Endothelial cell of umbilical vein (primary cell): ENCODE data around the gene COL23A1. TPM values are rescaled to one million over a fixed set of nuclear protein-coding genes. Genes with fewer than 3 reads are reported as not detected.
"Not testable (repeated sequence)": the region's sequence is repeated elsewhere in the genome, so short reads cannot be mapped to it uniquely, and the experiment has no call there.

Experiments
- BruUV-seq: library from RNA; stranded (reverse); fragments of 400-500 nt; replicated peaks from 2 replicates; lab custom pipeline; 2021; lab: Mats Ljungman, UMichigan
- CTCF ChIA-PET: fragments of 300-600, 350-600 bp; sonication (Branson Sonifier 250); formaldehyde crosslinking; loops from one replicate; lab custom pipeline; 2021; ENCODE audit warnings: antibody characterized with exemption, inconsistent platforms; lab: Charles Lee
- POLR2A ChIA-PET: fragments of 300-600, 350-600 bp; sonication (Branson Sonifier 250); formaldehyde crosslinking; loops from one replicate; lab custom pipeline; 2021; ENCODE audit warnings: antibody characterized with exemption, inconsistent platforms; lab: Charles Lee
- DNase-seq: peaks from one replicate; pipeline ENCODE4 v3.0.0-alpha.2; 2011; ENCODE audit warnings: low read depth, low spot score
- FAIRE-seq: peaks from 2 replicates; lab custom pipeline; 2011; peaks lifted over from hg19 to GRCh38; lab: Jason Lieb, UNC
- H2AFZ ChIP-seq: 2 replicates; pipeline ENCODE4 v1.6.0; 2012; ENCODE audit warnings: low read depth, low read length, control low read depth, inconsistent platforms
- H3K27ac ChIP-seq: 2 replicates; pipeline ENCODE4 v1.5.1; 2011; ENCODE audit warnings: low read depth, mild to moderate bottlenecking, control low read depth, low read length, moderate library complexity; ENCODE audit not compliant: insufficient read depth
- H3K27me3 ChIP-seq, 2 experiments: 2 replicates each; pipeline versions ENCODE4 v1.6.0 to v1.6.1; 2011; ENCODE audit warnings: low read length in 2 of 2, mixed read lengths in 1 of 2; ENCODE audit not compliant: control insufficient read depth in 2 of 2, insufficient read depth in 2 of 2
- H3K36me3 ChIP-seq, 2 experiments: 2 replicates in 1 of 2; 3 replicates in 1 of 2; pipeline ENCODE4 v1.5.1; 2011; ENCODE audit warnings: low read length in 2 of 2, mild to moderate bottlenecking in 1 of 2, moderate library complexity in 1 of 2; ENCODE audit not compliant: control insufficient read depth in 2 of 2, insufficient read depth in 2 of 2; ENCODE audit errors: extremely low read depth in 1 of 2
- H3K4me1 ChIP-seq: 3 replicates; pipeline ENCODE4 v1.5.1; 2011; ENCODE audit warnings: mild to moderate bottlenecking, low read length; ENCODE audit not compliant: control insufficient read depth, insufficient read depth; ENCODE audit errors: extremely low read depth
- H3K4me2 ChIP-seq: 2 replicates; pipeline ENCODE4 v1.6.1; 2011; ENCODE audit warnings: low read length, control low read depth, mixed read lengths; ENCODE audit not compliant: insufficient read depth
- H3K4me3 ChIP-seq, 3 experiments: fragments of 200-600 bp in 1 of 3; sonication (generic), shearing (Covaris generic) in 1 of 3; replicated peaks in 1 of 3; 2 replicates each; pipeline ENCODE4 v1.5.1; 2011 to 2016; ENCODE audit warnings: control low read depth in 3 of 3, low read length in 3 of 3, mild to moderate bottlenecking in 2 of 3, inconsistent platforms in 1 of 3, low read depth in 1 of 3, moderate library complexity in 1 of 3; ENCODE audit not compliant: insufficient read depth in 1 of 3
- H3K79me2 ChIP-seq: 2 replicates; pipeline ENCODE4 v1.6.0; 2012; ENCODE audit warnings: low read length, inconsistent platforms; ENCODE audit not compliant: control insufficient read depth, insufficient read depth
- H3K9ac ChIP-seq: replicated peaks from 2 replicates; pipeline ENCODE3; 2011; ENCODE audit warnings: low read length, control low read depth; ENCODE audit not compliant: insufficient read depth; ENCODE audit errors: extremely low read depth
- H3K9me1 ChIP-seq: replicated peaks from 3 replicates; pipeline ENCODE4 v1.6.0; 2011; ENCODE audit warnings: mild to moderate bottlenecking, low read length; ENCODE audit not compliant: control insufficient read depth, insufficient read depth; ENCODE audit errors: extremely low read depth
- H3K9me3 ChIP-seq: replicated peaks from 2 replicates; pipeline ENCODE4 v1.5.1; 2012; ENCODE audit warnings: low read length, inconsistent platforms; ENCODE audit not compliant: control insufficient read depth, insufficient read depth
- H4K20me1 ChIP-seq: replicated peaks from 2 replicates; pipeline ENCODE3; 2011; ENCODE audit warnings: mild to moderate bottlenecking, low read length; ENCODE audit not compliant: control insufficient read depth, insufficient read depth; ENCODE audit errors: extremely low read depth
- EZH2 ChIP-seq: IDR thresholded peaks from 2 replicates; pipeline ENCODE4 v1.6.1; 2012; ENCODE audit warnings: borderline replicate concordance, low read depth, mild to moderate bottlenecking, moderate library complexity, low read length, inconsistent platforms; ENCODE audit not compliant: severe bottlenecking
- JUN ChIP-seq: IDR thresholded peaks from 2 replicates; pipeline ENCODE4 v1.6.1; 2011; ENCODE audit warnings: borderline replicate concordance, low read depth; ENCODE audit not compliant: insufficient read length, insufficient read depth
- dilution Hi-C: fragments of 300-500 bp; cut with MboI; formaldehyde crosslinking; loops from one replicate; pipeline ENCODE4 v1.15.0; 2019; ENCODE audit warnings: low sequenced_read_pairs; ENCODE audit not compliant: extremely low pct_ligation_motif_present
- intact Hi-C: fragments of 100-400 bp; cut with micrococcal nuclease; formaldehyde crosslinking; loops from one replicate; pipeline ENCODE4 v1.10.0; 2022
- polyA plus RNA-seq, 4 experiments: library from polyadenylated mRNA; depleted of rRNA in 3 of 4; stranded (reverse) in 3 of 4; unstranded in 1 of 4; fragments of >200 nt; gene quantifications; 2 replicates each; pipeline versions ENCODE4 v1.2.1 to v1.2.3, GENCODE V29; 2011 to 2012; ENCODE audit warnings: missing spikeins in 1 of 4
- total RNA-seq: library from RNA; stranded (reverse); gene quantifications from 2 replicates; pipeline ENCODE4 v1.2.3, GENCODE V29; 2021
- TF ChIP-seq, protein P1 (sequence below): IDR thresholded peaks from 2 replicates; pipeline ENCODE4 v1.6.1; 2011; ENCODE audit not compliant: insufficient read depth, insufficient read length

COL23A1 gene
- total and polyA plus RNA-seq, 2 donors (not counting 3 experiments of a cell fraction or from before 2014, with no cell fraction given): not detected

DNA sequence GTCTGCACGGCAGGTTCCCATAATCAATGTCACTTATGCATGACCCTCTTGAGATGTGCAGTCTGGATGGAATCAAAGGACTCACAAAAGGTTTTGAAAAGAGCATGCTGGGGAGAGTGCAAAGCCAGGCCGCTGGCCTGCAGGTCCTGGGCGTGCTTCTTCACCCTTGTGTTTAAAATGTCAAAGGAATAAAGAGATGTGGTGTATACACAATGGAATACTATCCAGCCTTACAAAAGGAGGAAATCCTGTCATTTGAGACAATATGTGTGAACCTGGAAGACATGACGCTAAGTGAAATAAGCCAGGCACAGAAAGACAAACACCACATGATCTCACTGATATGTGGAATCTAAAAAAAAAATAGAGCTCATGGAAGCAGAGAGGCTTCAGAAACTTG is 220.1 kb downstream of the COL23A1 start:
- Histone ChIP-seq H3K9ac (no peak overlapping the region), H4K20me1 (no peaks in the 10 kb centered on the region), H3K36me3 (no peaks in the 10 kb centered on the region), H3K27ac (no peak overlapping the region), H3K4me1 (no peaks in the 10 kb centered on the region), H3K4me3 (no peak overlapping the region), H3K4me2 (no peak overlapping the region), H2AFZ (no peak overlapping the region), H3K9me3 (no peaks in the 10 kb centered on the region), H3K27me3 (no peaks in the 10 kb centered on the region), H3K9me1 (no peaks in the 10 kb centered on the region), H3K79me2 (no peaks in the 10 kb centered on the region)
- dilution Hi-C loops (no loop called here), intact Hi-C loops (no loop called here)
- FAIRE-seq: no peak
- DNase-seq: no peak
- no TSS peak for BruUV-seq
- TF ChIP-seq EZH2 (no peak), JUN (no peak)
- TF ChIP-seq, protein P1, sequence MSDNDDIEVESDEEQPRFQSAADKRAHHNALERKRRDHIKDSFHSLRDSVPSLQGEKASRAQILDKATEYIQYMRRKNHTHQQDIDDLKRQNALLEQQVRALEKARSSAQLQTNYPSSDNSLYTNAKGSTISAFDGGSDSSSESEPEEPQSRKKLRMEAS: no peak
- ChIA-PET POLR2A (no interaction called here), CTCF (no interaction called here)

DNA sequence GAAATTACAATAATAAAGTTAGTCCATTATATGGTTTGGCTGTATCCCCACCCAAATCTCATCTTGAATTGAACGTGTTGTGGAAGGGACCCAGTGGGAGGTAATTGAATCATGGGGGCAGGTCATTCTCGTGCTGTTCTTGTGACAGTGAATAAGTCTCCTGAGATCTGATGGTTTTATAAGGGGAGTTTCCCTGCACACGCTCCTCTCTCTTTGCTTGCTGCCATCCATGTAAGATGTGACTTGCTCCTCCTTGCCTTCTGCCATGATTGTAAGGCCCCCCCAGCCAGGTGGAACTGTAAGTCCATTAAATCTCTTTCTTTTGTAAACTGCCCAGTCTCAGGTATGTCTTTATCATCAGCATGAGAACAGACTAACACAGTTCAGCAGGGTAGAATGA is 220.7 kb downstream of the COL23A1 start:
- intact Hi-C loops, H4K20me1 ChIP-seq, H3K9me3 ChIP-seq, H3K36me3 ChIP-seq, DNase-seq, dilution Hi-C loops, H3K4me1 ChIP-seq, H3K4me2 ChIP-seq, H3K79me2 ChIP-seq, BruUV-seq, H3K27ac ChIP-seq, H2AFZ ChIP-seq, H3K9me1 ChIP-seq, FAIRE-seq, H3K4me3 ChIP-seq, CTCF ChIA-PET, H3K27me3 ChIP-seq, H3K9ac ChIP-seq, POLR2A ChIA-PET: not testable (repeated sequence)
